NCI-H1417 (cell line): ENCODE results near the gene IFT20.

Experiments
- DNase-seq, 3 experiments: peaks; one replicate each; lab custom pipeline; 2025; lab: John Stamatoyannopoulos, UW

Gene IFT20

GRCh38 chr17:28334666-28335200 is 539 bp downstream of the IFT20 start:
- DNase-seq = no peak

GRCh38 chr17:28334171-28334570 is 1.1 kb downstream of the IFT20 start:
- no peak for DNase-seq

- DNase-seq = no peak
Measured at GRCh38 chr17:28333083-28333746, 2.1 kb downstream of the IFT20 start.

GRCh38 chr17:28331891-28332420 is 3.3 kb downstream of the IFT20 start:
- no peak for DNase-seq

- no peak for DNase-seq
Measured at GRCh38 chr17:28330671-28331070, 4.6 kb downstream of the IFT20 start.

GRCh38 chr17:28328325-28328724 is 6.9 kb downstream of the IFT20 start:
- DNase-seq = no peak

GRCh38 chr17:28327709-28328108 is 7.6 kb downstream of the IFT20 start:
- DNase-seq = peak in 1 of 3 experiments; percentile 14

GRCh38 chr17:28327031-28327607 is 8.2 kb downstream of the IFT20 start:
- no peak for DNase-seq

- peak in 2 of 3 experiments; percentile 76 to 93 for DNase-seq
Measured at GRCh38 chr17:28326114-28326513, 9.2 kb downstream of the IFT20 start.

GRCh38 chr17:28325211-28325610 is 10.1 kb downstream of the IFT20 start:
- peak in 2 of 3 experiments; percentile 60 to 85 for DNase-seq

- DNase-seq = no peak
Measured at GRCh38 chr17:28324781-28325180, 10.5 kb downstream of the IFT20 start.

GRCh38 chr17:28324267-28324745 is 11.0 kb downstream of the IFT20 start:
- peak in 1 of 3 experiments; percentile 53 for DNase-seq

GRCh38 chr17:28320215-28321061 is 14.8 kb downstream of the IFT20 start:
- DNase-seq = peak in 1 of 3 experiments; percentile 34

- DNase-seq = peak in 1 of 3 experiments; percentile 43
Measured at GRCh38 chr17:28319598-28319935, 15.7 kb downstream of the IFT20 start.

- DNase-seq = peak; percentile 98 to 99 (median 98)
Measured at GRCh38 chr17:28318759-28319597, 16.3 kb downstream of the IFT20 start, which contains the start of gene TMEM97. Gene TMEM97, plus strand, starts transcription at chr17:28319200. Its CDS starts 40 bp downstream, at chr17:28319240.

GRCh38 chr17:28317966-28318758 is 17.1 kb downstream of the IFT20 start:
- peak in 2 of 3 experiments; percentile 70 to 81 for DNase-seq

GRCh38 chr17:28317099-28317965 is 17.9 kb downstream of the IFT20 start:
- no peak for DNase-seq

- no peak for DNase-seq
Measured at GRCh38 chr17:28315846-28316705, 19.2 kb downstream of the IFT20 start.
